Measurements from ENCODE around the gene PPP3CB.

Gene PPP3CB

DNA sequence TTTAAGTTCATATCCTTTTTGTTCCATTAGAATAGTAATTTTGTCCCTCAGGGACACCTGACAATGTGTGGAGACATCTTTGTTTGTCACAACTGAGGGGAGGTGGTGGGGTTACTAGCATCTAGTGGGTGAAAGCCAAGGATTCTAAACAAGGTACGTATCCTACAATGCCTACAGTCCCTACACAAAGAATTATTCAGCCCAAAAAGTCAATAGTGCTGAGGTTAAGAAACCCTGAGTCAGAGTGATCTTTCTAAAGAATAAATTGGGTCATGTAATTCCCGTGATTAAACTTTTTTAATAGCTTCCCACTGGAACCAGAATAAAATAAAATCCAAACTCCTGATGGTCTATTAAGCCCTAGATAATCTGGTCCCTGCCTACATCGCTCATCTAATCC is 79.3 kb downstream of the PPP3CB start:
- H3K27ac ChIP-seq: no peak overlapping the region; the same call in 1 of the 2 replicates
- TF ChIP-seq, protein P1, sequence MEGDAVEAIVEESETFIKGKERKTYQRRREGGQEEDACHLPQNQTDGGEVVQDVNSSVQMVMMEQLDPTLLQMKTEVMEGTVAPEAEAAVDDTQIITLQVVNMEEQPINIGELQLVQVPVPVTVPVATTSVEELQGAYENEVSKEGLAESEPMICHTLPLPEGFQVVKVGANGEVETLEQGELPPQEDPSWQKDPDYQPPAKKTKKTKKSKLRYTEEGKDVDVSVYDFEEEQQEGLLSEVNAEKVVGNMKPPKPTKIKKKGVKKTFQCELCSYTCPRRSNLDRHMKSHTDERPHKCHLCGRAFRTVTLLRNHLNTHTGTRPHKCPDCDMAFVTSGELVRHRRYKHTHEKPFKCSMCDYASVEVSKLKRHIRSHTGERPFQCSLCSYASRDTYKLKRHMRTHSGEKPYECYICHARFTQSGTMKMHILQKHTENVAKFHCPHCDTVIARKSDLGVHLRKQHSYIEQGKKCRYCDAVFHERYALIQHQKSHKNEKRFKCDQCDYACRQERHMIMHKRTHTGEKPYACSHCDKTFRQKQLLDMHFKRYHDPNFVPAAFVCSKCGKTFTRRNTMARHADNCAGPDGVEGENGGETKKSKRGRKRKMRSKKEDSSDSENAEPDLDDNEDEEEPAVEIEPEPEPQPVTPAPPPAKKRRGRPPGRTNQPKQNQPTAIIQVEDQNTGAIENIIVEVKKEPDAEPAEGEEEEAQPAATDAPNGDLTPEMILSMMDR (conservative IDR thresholded peaks at IDR 0.05): no peak

DNA sequence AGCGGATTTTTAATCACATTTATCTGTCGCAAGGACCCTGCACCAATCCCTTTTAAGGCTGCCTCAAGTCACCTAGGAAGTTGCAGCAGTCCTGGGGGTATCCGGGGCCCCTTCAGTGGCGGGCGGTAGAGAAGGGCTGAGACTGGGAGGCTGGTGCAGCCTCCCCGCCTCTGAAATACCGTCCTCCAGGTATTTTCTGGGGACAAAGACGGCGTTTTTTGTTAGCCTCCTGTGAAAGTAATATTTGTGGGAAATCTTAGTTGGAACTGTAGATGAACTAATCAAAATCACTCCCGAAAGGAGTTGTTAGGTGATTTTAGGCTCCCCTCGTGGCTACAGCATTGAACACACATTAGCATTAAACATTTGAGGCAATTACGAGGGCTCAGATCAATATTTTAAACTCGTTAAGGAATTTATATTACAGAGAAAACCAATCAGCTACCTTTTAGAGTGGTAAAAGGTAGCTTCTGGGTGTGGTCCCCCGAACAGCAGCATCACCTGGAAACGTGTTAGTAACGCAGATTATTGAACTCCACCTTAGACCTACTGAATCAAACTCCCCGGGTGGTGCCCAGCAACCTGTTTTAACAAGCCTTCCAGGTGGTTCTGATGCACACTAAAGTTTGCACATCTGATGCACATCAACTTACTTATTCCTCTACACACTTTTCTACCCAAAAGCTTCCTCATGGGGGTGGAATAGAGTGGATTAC is 81.4 kb downstream of the PPP3CB start:
- TF ChIP-seq, protein P1 (conservative IDR thresholded peaks at IDR 0.05): no peak
- H3K27ac ChIP-seq: peak overlapping the region; percentile 97

DNA sequence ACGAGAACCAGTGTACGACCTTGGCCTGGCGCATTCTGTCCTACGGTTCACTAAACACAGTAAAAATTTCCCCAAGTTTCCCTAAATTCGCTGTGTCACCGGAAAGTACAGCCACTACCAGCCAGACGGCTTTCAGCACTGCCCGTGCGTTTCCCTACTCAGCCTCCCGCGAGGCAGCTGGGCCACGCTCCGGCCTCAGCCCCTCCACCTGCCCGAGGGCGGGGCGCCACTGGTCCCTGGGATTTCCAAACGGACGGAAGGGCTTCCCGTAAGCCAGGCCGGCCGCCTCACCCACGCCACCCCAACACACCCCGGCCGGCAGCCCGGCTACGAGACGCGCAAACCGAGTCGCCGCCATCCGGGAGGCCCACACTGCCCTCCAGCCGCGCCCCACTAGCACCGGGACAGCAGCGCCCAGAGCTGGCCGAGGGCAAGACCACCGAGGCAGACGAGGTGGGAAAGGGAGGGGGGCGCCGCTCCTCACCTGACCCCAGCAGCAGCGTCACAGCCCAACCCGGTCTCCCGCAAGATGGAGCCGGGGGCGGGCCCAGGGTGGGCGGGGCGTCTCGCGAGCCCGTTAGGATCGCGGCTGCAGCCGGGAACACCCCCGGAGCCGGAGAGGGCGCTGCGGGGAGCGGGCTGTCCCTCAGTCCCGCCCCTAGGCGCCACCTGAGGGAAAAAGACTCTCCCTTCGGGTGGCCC is 82.1 kb downstream of the PPP3CB start, which contains the start of gene ANXA7:
Gene ANXA7, minus strand, starts transcription at position 531 of the 702 bp plus-strand sequence. CDS start 13,202 bp downstream, outside the sequence.
- peak within 1 kb of the TSS; percentile 97 for H3K27ac ChIP-seq
- TF ChIP-seq, protein P1 (conservative IDR thresholded peaks at IDR 0.05): peak; percentile 31; the same call in 1 of the 2 replicates

DNA sequence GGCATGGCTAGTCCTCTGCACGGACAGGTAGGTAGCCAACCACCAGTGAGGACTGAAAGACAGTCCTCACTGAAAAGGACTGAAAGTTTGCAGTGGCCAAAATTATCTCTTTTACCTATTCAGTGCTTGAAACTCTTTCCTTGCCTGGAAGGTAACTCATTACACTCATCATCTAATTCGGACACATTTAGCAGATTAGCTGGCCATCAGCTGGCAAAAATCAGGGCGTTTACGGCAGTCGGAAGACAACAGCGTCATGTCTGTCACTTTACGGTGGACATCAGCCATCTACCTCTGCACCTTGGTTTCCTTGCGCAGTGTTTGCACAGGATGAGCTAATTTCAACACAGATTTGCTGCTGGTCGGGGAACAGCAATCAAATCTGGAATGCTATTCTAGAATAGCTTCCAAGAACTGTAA is 82.7 kb downstream of the PPP3CB start:
- peak overlapping the region; percentile 97 for H3K27ac ChIP-seq
- TF ChIP-seq, protein P1 (conservative IDR thresholded peaks at IDR 0.05): no peak

DNA sequence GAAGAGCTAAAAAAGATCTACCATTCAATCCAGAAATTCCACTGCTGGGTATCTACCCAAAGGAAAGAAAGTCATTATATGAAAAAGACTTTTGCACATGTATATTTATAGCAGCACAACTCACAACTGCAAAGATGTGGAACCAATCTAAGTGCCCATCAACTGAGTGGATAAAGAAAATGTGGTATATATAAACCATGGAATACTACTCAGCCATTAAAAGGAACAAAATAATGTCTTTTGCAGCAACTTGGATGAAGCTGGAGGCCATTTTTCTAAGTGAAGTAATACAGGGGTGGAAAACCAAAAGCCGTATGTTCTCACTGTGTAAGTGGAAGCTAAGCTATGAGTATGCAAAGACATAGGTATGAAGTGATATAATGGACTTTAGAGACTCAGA is 84.9 kb downstream of the PPP3CB start:
- TF ChIP-seq, protein P1 (conservative IDR thresholded peaks at IDR 0.05): no peak

DNA sequence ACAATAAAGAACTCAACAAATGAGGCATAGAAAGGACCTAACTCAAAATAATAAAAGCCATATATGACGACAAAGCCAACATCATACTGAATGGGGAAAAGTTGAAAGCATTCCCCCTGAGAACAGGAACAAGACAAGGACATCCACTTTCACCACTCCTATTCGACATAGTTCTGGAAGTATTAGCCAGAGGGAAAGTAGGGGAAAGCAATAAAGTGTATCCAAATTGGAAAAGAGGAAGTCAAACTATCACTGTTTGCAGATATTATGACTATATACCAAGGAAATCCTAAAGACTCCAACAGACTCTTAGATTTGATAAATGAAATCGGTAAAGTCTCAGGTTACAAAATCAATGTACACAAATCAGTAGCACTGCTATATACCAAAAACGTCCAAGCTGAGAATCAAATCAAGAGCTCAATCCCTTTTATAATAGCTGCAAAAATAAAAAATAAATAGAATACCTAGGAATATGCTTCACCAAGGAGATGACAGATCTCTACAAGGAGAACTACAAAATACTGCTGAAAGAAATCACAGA is 86.8 kb downstream of the PPP3CB start:
- TF ChIP-seq, protein P1 (conservative IDR thresholded peaks at IDR 0.05): no peak
- no peak overlapping the region for H3K27ac ChIP-seq

More for the DNA sequence above, 84.9 kb downstream of the PPP3CB start:
- no peak overlapping the region for H3K27ac ChIP-seq

DNA sequence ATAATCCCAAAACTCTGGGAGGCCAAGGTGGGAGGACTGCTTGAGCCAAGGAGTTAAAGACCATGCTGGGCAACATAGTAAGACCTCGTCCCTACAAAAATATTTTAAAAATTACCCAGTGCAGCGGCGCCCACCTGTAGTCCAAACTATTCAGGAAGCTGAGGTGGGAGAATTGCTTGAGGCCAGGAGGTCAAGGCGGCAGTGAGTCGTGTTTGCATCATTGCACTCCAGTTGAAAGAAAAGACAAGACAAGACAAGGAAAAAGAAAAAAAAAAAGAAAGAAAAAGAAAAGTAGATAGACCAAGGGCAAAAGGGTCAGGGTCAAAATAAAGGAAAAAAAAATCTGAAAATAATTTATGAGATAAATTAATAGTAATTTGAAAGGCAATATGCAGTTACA is 87.8 kb downstream of the PPP3CB start:
- TF ChIP-seq, protein P1 (conservative IDR thresholded peaks at IDR 0.05): no peak
- no peak overlapping the region for H3K27ac ChIP-seq

All from VCaP (cell line).